GM20000 (cell line): ENCODE results near the gene THBS2.

ENCODE experiments used
- DNase-seq: peaks from one replicate; pipeline ENCODE4 v3.0.0; 2012; ENCODE audit warnings: low spot score
- TF ChIP-seq, protein P1 (sequence below): IDR thresholded peaks from 2 replicates; pipeline ENCODE4 v1.5.1; 2012; ENCODE audit warnings: mild to moderate bottlenecking, control low read depth; ENCODE audit errors: extremely low read depth, missing control alignments

The THBS2 gene

DNA sequence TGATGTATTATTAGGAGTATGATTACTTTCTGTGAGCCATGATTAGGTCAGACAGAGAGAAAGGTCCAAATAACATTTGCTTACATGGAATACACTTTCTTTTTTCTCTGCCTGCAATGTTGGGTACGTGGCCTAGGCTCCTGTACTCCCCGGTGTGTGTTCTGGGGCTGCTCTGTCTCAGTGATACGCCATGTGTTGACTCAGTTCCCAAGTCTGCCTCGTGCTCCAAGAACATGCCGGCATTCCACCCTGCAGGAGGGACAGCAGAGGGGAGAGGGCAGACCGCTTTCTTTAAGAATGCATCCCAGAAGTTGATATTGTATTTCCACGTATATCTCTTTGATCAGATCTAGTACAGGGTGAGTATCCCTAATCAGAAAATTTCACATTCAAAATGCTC lies 33.3 kb upstream of the THBS2 start:
- TF ChIP-seq, protein P1, sequence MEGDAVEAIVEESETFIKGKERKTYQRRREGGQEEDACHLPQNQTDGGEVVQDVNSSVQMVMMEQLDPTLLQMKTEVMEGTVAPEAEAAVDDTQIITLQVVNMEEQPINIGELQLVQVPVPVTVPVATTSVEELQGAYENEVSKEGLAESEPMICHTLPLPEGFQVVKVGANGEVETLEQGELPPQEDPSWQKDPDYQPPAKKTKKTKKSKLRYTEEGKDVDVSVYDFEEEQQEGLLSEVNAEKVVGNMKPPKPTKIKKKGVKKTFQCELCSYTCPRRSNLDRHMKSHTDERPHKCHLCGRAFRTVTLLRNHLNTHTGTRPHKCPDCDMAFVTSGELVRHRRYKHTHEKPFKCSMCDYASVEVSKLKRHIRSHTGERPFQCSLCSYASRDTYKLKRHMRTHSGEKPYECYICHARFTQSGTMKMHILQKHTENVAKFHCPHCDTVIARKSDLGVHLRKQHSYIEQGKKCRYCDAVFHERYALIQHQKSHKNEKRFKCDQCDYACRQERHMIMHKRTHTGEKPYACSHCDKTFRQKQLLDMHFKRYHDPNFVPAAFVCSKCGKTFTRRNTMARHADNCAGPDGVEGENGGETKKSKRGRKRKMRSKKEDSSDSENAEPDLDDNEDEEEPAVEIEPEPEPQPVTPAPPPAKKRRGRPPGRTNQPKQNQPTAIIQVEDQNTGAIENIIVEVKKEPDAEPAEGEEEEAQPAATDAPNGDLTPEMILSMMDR = no peak
- no peak for DNase-seq

DNA sequence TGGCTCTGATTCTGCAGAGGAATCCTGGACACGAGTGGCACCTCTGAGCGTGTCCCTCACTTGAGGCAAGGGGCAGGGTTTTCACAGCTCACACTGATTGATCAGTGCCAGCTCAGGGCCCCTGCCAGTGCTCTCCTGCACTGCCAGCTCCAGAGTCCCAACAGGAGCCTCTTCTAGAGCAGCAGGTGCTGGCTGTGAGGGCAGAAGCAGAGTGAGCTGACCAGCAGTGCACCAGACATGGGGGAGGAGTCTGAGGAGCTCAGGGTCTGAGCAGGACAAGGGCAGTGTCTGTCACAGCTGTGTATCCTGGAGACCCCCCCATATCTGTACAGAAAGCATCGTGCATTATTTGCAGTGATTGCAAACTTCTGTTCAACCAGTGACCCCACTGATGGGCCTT lies 31.5 kb upstream of the THBS2 start:
- TF ChIP-seq, protein P1 = no peak
- no peak for DNase-seq

DNA sequence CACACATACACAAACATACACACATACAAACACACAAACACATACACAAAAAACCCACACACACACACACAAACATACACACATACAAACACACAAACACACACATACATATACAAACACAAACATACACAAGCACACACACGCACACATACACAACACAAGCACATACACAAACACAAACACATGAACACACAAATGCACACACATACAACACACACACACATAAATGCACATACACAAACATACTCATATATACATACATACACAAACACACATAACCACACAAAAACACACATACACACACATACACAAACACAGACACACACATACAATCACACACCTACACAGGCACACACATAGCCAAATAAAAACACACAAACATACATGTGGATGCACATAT lies 30.3 kb upstream of the THBS2 start:
- TF ChIP-seq, protein P1 = no peak
- DNase-seq = no peak

DNA sequence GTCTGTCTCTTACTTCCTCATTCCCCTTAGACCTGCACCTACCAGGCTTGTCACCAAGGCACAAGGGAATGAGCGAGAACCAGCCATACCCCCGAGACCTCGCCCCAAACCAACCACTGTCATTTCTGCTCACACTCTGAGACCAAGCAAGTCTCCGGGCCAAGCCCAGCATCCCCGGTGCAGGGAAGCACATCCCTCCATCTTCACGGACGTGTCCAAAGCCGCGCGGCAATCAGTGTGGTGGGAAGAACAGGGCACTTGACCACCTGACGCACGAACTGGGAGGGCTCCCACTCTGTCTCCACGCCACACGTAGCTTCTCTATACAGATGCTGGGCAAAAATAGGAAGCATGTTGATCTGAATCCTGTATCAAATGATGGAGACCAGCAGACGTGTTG lies 28.4 kb upstream of the THBS2 start:
- DNase-seq = no peak
- TF ChIP-seq, protein P1 = no peak

DNA sequence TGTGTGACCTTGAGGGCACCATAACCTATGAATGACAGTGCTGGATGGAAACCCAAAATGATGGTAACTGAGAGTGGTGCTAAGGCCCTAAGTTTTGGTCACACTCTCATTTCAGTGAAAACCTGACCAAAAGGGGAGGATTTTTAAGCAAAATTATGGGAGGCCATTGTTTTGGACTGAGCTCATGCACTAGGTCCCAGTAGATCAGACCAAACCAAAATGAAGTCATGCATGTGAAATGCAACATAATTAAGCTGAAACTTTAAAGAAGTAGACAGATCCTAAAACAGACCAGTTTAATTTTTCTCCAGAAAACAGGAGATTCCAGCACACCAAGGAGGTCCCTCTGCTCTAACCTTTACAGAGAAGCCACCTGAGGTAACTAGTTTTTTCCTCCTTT lies 24.0 kb upstream of the THBS2 start:
- TF ChIP-seq, protein P1 = no peak
- no peak for DNase-seq

DNA sequence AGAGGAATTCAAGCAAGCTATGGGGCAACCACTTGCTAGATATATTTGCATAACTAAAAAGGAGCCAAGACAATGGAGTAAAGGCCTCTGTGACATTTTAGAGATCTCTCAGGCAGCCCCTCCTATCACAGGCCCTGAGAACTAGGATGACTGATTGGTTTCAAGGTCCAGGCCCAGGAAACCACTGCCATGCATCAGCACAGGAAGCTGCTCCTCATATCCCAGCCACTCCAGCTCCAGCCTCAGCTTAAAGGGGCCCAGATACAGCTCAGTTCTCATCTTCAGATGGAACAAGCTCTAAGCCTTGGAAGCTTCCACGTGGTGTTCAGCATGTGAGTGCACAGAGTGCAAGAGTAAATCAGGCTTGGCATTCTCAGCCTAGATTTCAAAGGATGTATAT lies 21.1 kb upstream of the THBS2 start:
- TF ChIP-seq, protein P1 = no peak
- no peak for DNase-seq

DNA sequence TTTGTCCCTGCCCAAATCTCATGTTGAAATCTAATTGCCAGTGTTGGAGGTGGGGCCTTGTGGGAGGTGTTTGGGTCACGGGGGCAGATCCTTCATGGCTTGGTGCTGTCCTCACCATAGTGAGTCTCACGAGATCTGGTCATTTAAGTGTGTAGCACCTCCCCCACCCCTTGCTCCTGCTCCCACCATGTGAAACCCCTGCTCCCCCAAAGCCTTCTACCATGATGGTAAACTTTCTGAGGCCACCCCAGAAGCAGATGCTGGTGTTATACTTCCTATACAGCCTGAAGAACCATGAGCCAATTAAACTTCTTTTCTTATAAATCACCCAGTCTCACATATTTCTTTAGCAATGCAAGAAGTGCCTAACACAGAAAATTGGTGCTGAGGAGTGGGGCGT lies 19.9 kb upstream of the THBS2 start:
- DNase-seq = no peak
- TF ChIP-seq, protein P1 = no peak

DNA sequence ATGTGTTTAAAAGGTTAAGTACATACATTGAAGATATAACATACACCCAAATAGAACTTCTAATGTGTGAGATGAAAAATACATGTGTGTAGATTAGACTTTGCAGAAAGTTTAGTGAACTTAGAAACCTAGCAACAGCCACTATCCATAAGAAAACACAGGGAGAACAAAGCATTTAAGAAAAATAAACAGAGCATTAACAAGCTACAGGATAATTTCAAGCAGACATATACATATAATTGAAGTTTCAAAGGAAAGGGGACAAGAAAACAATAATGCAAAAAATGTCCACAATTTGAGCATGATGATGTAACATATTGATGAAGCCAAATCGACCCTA lies 18.2 kb upstream of the THBS2 start:
- TF ChIP-seq, protein P1 = no peak
- DNase-seq = no peak
